NCI-H82 (cell line): Measurements from ENCODE around the gene MEP1A.
"Not testable (repeated sequence)": the region's sequence is repeated elsewhere in the genome, so short reads cannot be mapped to it uniquely, and the experiment has no call there.

Experiments
- DNase-seq: peaks from one replicate; lab custom pipeline; 2025; lab: John Stamatoyannopoulos, UW

The MEP1A gene, protein sequence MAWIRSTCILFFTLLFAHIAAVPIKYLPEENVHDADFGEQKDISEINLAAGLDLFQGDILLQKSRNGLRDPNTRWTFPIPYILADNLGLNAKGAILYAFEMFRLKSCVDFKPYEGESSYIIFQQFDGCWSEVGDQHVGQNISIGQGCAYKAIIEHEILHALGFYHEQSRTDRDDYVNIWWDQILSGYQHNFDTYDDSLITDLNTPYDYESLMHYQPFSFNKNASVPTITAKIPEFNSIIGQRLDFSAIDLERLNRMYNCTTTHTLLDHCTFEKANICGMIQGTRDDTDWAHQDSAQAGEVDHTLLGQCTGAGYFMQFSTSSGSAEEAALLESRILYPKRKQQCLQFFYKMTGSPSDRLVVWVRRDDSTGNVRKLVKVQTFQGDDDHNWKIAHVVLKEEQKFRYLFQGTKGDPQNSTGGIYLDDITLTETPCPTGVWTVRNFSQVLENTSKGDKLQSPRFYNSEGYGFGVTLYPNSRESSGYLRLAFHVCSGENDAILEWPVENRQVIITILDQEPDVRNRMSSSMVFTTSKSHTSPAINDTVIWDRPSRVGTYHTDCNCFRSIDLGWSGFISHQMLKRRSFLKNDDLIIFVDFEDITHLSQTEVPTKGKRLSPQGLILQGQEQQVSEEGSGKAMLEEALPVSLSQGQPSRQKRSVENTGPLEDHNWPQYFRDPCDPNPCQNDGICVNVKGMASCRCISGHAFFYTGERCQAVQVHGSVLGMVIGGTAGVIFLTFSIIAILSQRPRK

DNA sequence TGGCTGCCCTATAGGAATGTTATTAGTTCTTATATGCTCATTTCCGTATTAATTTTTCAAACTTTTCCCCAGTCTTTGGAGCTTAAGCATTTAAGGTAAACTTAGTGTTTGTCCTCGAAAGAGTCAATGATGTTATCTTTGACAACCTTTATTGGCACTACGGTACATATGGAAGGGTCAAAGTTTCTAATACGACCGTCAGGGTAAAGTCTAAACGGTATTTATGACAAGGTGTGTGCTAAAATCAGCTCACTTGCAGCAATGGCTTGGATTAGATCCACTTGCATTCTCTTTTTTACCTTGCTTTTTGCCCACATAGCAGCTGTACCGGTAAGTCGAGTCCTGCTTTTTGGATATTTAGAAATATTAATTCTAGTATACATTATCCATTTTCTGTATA, at the start of gene MEP1A:
Gene MEP1A (plus strand): TSS at position 252 of the 400 bp plus-strand sequence. CDS start 10 bp downstream, at position 262.
- no peak for DNase-seq

DNA sequence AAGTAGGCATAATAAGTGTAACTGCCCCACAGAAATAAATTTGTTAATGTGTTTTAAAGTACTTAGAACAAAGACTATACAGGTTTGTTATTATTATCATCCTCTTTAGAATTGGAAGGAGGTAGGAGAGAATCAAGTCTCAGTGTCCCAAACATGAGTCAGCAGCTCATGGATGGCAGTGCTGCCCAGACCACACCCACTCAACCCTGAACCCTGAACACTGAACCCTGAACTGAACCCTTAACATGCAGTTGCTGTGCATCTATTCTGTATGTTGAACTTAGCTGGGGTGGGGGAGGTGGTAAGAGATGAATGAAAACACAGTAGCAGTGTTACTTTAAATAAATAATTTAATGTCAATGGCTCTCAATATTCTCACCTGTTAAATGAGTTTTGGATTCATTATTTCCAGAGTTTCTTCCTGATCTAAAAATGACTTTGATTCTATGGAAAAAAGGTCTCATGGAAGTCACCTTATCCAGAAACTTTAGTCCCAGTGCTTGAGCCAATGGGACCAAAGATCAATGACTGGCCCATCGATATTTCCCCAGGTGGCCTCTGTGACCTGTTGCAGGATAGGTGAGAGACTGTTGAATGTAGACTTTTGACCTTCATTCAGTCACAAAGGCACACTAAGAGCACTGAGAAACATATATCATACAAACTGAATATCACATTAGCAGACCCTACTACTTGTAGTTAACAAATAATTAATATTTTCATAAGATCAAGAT, 49.6 kb upstream of the MEP1A start:
- DNase-seq: no peak

DNA sequence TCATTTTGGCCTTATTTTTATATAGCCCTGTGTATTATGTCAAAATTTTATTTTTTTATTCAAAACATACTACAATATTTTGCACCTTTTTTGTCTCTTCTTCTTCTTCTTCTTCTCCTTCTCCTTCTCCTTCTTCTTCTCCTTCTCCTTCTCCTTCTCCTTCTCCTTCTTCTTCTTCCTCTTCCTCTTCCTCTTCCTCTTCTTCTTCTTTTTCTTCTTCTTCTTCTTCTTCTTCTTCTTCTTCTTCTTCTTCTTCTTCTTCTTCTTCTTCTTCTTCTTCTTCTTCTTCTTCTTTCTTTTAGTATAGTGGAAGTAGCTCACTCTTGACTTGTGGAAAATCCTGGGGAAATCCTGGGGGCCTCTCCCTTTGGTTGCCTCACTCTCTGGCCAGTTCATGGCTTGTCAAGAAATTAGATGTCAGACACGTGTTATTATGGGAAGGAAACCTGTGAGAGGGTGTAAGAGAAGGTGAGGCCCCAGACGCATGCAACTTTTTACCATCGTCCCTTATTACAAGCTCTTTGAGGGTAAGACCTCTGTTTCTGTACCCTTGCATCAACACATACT, 48.9 kb upstream of the MEP1A start:
- not testable (repeated sequence) for DNase-seq

DNA sequence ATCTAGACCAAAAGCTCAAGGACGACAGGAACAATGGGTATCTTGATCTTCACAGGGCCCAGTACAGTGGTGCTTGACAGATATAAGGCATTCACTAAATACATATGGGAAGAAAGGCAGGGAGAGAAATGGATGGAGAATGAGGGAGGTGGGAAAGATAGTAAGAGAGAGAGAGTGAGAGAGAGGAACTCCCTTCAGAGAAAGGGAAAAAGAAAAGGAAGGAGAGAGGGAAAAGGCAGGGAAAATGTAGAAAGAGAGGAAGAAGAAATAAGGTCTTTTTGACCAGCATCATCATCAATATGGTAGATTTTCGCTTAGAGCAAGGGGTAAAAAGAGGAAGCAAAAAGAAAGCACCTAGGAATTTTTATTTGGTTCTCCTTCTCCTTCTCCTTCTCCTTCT, 47.2 kb upstream of the MEP1A start:
- DNase-seq: no peak

DNA sequence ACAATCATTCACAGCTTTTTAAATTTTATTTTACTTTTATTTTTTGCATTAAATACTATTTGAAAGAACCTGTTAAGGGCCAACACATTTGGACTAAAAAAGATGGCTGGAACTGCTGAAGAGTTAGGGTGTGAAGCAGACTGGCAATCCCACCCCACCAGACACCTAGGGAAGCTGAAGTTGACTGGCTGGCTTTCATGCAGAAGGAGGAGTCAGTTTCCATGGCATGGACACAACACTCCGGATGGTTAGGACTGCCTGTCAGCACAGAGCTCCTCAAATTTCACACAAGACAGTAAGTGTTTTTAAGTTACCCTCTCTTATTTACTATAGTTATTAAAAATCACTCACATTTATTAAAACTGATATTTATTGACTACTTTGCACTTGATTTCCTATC, 46.5 kb upstream of the MEP1A start, which contains the start of gene ANKRD66:
Gene ANKRD66 (plus strand): TSS at position 238 of the 400 bp plus-strand sequence. CDS start 5,016 bp downstream, outside the sequence.
- no peak for DNase-seq

DNA sequence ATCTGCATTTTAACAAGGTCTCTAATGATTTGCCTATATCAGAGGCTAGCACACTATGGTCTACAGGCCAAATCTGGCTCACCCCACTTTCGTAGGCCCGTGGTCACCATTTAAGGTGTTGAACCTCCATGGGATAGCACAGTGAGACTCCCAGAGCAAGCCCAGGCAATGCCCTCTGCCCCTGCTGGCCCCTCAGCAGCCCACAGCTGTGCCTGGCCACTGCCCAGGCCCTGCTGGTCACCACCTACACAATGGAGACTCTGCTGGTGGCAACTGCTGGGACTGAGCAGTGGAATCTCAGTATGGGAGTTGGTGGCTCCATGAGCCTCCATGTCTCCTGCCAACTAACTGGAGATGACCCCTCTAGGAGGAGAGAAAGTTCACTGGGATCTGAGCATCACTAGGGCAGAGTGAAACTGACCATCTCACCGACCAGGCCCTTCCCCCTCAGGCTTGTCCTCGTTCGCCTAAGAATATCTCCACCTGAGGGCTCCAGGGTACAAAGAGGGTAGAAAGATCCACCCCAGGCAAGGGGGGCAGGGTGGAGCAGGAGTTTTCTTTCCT, 44.2 kb upstream of the MEP1A start:
- DNase-seq: no peak

DNA sequence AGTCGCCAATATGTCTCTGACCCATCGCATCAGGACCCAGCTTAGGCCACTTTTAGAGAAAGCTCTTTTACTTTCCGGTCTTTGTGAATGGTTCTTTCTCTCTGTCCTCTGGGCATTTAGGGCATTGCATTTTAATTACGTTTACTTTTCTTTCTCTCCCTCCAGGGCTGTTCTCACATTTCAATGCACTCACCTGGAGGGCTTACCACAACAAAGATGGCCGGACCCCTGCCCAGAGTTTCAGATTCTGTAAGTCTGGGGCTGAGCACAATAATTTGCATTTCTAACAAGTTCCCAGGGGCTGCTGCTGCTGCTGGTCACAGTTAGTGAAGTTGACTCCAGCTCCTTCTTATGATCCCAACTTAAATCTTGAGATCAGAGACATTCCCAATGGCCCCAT, 43.5 kb upstream of the MEP1A start:
- no peak for DNase-seq

DNA sequence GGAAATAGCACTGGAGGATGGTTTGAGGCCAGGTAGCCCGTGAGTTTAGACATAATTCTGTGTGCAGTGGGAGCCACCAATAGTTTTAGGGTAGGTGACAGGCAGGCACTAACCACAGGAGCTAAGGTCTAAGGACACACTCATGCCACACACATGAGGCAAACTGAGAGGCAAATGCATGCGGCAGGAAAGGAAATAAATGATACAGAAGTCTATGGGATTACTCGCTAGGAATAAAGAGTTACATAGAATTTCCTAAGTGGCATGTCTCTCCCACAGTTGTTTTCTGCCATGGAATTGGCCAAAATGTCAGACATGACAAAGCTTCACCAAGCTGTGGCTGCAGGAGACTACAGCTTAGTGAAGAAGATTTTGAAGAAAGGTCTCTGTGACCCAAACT, 41.5 kb upstream of the MEP1A start:
- DNase-seq: no peak

DNA sequence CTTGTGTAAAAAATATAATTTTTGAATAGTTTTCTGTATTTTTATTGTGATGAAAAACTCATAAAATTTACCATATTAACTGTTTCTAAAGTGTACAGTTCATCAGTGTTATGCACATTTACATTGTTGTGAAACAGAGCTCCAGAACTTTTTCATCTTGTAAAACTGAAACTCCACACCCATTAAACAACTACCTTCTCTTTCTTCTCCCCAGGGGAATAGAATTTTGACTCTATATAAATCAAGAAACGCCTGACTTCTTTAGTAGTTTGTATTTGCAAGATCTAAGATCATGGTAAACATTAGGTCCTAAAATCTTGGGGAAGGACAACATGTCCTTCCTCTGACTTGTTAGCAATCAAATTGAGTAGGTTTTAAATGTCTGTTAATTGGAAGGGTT, 37.3 kb upstream of the MEP1A start:
- no peak for DNase-seq

DNA sequence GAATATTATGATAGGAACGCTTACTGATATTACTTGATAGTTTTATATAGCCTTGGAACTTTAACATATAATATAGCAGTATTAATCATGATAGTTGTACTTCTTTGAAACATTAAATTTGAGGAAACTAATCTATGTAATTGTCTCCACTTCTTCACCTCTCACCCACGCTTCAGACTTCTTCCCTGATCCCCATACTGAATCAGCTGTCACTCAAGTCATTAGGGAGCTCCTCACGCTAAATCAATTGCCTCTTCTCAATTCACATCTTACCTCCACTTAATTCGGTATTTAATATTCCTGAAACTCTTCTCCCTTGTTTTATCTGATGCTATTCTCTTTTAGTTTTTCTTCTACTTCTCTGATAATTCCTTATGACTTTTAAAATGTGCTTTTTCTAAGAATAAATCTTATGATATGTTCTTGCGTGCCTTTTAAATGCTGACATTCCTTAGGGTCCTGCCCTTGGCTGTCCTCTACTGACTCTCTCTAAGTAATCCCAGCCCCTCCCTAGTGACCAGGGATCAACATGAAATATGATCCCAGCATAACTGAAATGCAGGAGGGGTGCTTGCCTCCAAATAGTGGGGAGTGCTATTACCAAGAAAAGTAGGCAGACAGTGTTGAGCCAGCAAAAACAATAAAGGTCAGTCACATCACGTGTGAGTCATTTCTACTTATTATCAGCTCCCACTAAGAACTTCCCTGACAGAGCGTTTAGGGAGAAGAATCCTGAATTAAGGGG, 36.5 kb upstream of the MEP1A start:
- peak; percentile 73 for DNase-seq

DNA sequence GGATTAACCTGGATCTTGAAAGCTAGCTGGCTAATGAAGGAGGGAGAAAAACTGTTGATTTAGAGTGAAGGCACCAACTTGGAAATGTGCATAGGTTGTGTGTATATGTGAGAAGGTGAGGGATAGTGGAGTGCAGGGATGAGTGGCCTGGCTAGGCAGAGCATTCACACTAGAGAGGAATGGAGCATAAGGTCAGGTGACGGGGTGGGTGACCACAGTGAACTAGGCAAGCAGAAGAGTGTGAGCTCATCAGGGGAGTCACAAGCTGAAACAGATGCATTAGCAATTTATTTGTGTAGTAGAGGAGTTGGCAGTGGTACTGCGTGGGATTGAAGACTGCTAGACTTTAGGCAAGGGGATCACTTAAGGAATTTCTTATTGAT, 36.0 kb upstream of the MEP1A start:
- no peak for DNase-seq

DNA sequence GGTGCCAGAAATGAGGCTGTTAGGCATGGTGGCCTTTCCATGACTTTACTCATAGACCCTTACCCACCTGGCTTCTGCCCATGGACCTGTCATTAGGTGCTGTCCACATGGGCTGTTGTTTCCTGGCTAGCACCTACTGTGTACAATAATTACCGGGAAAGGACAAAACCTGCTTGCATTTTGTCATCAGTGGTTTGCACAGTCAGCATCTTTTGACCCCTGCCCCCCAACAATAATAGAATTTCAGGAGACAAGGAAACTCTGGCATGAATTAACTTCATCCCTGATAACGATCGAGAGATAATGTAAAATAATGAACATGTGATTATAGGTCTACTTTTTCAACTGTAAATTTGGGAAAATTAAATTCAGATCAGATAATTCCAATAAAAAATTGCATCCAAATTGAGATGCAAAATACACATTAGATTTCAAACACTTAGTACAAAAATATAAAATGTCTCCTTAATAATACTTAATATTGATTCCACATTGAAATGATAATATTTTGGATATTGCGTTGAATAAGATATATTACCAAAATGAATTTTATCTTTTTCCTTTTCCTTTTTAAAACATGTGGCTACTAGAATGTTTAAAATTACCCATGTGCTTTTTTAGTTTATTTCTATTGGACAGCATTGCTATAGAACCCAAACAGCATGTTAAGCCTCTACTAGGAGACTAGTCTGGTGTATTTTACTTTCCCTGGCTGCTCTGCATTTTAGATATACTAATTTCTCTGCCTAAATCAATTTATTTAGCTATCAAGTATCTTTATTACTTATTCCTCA, 34.0 kb upstream of the MEP1A start:
- no peak for DNase-seq

DNA sequence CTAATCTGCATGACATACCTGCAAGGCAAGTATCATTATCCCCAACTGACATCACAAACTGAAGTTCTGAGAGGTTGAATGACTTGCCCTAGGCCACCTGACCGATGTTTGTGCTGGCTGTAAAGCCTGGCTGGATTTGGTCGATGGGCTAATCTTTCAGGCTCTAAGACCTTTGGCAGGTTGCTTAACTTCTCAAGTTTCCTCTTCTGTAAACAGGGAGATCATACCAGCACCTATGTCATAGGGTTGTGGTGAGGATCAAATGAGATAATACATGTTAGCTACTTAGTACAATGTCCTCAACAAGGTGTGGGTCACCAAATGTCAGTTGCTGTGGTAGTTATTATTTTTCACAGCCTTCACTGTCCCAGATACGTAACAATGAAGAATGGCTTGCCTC, 32.3 kb upstream of the MEP1A start:
- peak; percentile 73 for DNase-seq

DNA sequence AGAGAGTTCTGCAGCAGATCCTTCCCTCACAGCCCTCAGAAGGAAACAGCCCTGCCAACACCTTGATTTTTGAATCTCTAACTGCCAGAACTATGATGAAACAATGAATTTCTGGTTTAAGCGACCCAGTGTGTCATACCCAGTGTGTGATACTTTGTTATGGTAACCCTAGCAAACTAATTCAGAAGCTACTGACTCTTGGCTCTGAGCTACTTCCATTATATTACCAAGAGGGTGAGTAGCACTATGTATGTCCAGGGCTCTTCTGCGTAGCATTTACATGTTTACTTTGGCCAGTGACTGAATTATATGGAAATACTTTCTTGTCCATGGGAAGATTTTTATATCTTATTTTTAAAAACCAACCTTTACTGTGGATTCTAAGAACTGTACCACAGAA, 29.7 kb upstream of the MEP1A start:
- DNase-seq: no peak

DNA sequence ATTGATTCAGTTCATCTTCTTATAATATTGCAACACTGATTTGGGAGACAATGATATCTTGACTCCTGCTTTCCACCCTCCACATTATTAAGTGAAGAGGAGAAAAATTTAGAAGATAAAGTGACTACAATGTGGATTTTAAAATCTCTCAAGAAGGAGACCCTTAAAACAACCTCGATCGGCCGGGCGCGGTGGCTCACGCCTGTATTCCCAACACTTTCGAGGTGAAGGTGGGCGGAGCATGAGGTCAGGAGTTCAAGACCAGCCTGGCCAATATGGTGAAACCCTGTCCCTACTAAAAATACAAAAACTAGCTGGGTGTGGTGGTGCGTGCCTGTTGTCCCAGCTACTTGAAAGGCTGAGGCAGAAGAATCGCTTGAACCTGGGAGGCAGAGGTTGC, 28.9 kb upstream of the MEP1A start:
- DNase-seq: not testable (repeated sequence)

DNA sequence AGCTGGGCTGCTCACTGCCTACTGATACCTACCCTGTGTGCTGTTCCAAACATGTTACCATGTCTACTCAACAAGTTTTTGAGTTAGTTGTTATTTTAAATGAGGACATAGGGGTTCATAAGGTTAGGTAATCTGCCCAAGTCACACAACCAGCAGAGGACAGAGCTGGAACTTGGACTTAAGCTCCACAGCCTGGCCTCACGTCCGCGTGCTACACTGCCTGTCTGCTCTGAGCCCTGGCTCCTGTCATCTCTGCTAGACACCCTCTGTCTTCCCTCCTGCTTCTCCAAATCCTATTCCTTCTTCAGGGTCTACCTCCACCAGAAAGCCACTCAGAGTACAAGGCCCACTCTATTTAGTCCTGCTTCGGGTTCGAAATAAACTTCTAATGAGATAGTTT, 28.2 kb upstream of the MEP1A start:
- DNase-seq: no peak

DNA sequence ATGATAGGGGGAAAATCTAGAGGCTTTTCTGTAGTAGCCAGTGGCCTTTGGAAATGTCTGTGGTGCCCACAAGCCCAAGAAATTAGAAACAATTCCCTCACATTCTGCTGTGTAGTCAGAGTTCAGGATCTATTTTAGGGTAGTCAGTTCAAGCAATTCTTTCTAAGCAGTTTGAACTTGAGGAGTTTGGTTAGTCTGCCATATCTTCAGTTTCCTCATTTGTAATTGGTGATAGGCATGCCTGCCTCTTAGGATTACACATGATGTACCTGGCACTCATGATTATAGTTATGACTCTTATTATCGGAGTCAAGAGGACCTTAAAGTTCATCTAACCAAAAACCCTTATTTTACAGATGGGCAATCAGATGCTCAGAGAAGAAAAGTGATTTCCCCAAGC, 21.2 kb upstream of the MEP1A start:
- no peak for DNase-seq

DNA sequence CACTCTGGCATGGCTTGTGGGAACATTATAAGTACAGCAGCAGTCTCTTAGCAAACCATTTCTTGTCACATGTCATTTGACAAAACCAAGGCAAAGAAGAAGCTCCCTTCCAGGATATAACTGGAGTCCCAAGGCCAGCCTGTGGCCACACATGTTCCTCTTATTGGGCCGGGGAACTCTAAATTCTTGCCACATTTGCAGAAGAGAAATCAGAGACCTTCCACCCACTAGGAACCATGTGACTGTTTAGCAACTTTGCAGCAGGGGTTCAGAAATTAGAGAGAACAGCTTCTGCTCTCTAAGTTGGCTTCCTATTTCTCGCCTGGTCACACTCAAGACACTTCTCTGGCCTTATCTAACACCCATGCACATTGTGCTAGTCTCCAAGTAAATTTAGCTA, 20.4 kb upstream of the MEP1A start:
- DNase-seq: no peak

DNA sequence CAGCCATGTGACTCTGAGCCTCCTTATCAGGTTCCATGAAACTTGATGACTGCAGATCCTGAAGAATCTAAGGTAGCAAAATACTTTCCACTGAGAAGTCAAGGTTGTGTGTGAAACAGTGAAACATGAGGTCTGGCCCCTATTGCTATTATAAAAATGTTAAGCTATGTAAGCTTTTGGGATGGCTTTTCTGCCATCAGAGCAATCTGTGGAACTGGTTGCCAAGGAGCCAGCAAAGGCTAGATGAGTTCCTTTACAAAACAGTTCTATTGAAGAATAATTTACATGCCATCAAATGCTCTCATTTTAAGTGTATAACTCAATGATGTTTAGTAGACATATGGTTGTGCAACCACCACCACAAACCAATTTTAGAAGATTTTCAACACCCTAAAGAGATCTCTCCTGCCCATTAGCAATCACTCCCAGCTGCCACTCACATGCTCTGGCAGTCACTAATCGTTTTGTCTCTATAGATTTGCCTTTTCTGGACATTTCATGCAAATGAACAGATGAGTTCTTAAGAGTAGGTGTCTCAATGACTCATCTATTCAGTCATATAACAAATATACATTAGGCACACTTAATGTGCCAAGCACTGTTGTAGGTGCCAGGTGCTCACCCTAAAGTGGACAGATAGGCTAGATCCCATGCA, 19.9 kb upstream of the MEP1A start:
- DNase-seq: no peak

DNA sequence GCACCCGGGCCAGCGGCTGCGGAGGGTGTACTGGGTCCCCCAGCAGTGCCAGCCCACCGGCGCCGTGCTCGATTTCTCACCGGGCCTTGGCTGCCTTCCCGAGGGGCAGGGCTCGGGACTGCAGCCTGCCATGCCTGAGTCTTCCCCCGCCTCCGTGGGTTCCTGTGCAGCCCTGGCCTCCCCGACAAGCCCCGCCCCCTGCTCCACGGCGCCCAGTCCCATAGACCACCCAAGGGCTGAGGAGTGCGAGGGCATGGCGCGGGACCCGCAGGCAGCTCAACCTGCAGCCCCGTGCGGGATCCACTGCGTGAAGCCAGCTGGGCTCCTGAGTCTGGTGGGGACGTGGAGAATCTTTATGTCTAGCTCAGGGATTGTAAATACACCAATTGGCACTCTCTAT, 18.5 kb upstream of the MEP1A start:
- DNase-seq: not testable (repeated sequence)
